GM12875 (cell line): ENCODE data around the gene GRAMD1B.

Experiments used
- H3K4me3 ChIP-seq: one replicate; pipeline ENCODE4 v1.5.1; 2011; ENCODE audit warnings: low read depth, low read length, control low read depth
- TF ChIP-seq, protein P1 (sequence below): IDR thresholded peaks from 2 replicates; pipeline ENCODE4 v1.5.1; 2011; ENCODE audit warnings: low read depth, mild to moderate bottlenecking, control low read depth, inconsistent platforms, low read length, moderate library complexity, borderline replicate concordance; ENCODE audit not compliant: insufficient read depth

Gene GRAMD1B

DNA sequence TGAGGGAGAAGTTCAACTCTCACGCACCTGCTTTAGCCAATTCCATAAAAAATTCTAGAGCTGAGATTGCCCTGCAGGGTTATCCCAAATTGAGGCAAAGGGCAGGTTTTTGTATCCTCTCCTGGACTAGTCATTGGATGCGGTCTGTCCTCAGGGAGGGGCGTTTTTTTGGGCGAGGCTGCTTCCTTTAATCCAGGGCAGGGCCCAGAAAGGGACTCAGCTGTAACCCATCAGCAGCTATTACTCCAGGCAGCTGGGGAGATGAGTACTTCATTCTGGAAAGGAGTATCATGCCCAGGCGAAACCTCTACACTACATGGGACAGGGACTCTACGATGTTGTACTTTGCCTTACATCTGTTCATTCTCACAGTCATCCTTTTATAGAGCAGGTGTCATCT, 121.0 kb downstream of the GRAMD1B start:
- H3K4me3 ChIP-seq = no peak overlapping the region
- TF ChIP-seq, protein P1, sequence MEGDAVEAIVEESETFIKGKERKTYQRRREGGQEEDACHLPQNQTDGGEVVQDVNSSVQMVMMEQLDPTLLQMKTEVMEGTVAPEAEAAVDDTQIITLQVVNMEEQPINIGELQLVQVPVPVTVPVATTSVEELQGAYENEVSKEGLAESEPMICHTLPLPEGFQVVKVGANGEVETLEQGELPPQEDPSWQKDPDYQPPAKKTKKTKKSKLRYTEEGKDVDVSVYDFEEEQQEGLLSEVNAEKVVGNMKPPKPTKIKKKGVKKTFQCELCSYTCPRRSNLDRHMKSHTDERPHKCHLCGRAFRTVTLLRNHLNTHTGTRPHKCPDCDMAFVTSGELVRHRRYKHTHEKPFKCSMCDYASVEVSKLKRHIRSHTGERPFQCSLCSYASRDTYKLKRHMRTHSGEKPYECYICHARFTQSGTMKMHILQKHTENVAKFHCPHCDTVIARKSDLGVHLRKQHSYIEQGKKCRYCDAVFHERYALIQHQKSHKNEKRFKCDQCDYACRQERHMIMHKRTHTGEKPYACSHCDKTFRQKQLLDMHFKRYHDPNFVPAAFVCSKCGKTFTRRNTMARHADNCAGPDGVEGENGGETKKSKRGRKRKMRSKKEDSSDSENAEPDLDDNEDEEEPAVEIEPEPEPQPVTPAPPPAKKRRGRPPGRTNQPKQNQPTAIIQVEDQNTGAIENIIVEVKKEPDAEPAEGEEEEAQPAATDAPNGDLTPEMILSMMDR = no peak

DNA sequence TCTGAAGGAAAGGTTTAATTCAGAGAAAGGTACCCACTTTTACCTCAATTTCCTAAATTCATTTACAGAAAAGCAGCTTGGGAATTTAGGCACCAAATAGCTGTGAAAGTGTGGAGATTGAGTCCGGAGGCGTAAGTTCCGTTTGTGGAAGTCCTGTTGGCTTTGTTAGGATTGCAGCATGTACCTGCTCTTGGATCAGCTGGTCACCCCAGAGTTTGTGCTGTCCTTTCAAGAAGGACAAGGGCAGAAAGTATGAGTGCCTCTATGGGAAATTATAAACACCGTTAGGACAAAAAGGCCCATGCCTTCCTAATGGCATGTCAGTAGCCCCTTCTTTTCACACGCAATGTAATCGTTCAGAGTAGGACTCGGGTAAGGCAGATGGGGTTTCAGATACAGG, 126.6 kb downstream of the GRAMD1B start:
- TF ChIP-seq, protein P1 = no peak
- no peak overlapping the region for H3K4me3 ChIP-seq

DNA sequence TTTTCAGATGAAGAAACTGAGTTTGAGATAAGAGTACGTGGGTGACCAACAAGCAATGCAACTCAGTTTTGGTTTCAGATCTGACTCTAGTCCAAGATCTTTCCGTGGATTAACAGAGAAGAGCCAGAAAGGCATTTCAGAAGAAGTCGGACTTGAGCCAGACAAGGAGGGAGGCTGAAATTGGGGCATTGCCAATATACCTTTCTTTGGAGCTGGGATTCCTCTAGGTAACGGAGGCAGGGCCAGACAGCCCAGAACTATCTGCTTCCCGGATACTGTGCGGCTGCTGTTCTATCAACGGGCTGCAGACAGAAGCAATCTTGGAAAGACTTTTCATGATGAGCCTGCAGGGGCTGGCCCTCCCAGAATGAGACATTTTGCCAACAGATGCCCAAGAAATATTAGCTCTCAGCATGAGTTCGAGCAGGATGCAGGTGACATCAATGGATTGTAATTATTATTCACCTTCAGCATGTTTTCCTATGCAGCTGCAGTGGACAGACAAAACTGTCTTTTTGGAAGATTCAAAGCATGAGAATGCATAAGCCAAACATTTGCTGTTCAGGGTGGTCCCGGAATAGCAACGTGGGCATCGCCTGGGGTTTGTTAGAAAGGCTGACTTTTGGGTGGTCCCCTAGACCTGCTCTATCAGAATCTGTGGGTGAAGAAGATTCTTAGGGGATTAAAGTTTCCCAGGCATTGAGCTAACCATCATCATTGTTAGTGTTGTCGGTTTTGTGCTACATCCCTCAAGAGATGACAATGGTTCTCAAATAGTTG, 128.7 kb downstream of the GRAMD1B start:
- TF ChIP-seq, protein P1 = no peak
- no peak overlapping the region for H3K4me3 ChIP-seq

DNA sequence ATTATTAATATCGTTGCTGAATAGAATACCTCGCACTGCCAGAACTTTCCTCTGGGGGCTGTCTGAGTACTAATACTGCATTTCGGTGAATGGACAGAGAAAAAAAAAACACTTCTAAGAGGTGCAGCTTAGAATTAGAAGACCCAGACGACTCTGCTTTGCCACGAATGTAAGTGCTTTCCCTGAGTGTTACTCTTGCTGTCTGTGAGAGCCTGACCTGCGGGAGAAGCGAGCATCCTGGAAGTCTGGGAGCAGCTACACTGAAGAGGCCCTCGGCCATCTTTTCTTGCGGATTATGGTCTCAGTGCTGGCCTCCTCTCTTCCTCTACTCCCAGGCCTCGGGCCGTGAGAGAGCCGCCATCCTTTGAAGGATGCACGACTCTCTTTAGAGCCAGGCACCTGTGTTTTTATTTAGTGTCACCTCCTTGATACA, 129.5 kb downstream of the GRAMD1B start:
- TF ChIP-seq, protein P1 = no peak
- H3K4me3 ChIP-seq = peak overlapping the region; percentile 46

DNA sequence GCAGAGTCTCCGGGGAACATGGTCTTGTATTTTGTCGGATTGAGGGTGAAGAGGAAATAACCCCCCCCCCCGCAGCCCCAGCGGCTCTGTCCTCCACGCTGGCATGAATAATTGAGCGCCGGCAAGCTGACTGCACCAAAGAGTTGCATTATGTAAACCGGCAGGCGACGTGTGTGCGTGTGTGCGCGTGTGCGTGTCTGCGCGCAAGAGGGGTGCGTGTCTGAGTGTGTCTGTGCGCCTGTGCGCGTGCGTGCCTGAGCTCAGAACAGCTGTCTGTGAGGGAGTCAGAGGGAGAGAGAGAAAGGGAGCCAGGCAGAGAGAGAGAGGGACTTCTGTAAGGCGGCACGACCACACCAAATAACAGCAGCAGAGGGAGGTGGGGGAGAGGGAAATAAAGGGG, 129.9 kb downstream of the GRAMD1B start:
- TF ChIP-seq, protein P1 = no peak
- peak overlapping the region; percentile 46 for H3K4me3 ChIP-seq

DNA sequence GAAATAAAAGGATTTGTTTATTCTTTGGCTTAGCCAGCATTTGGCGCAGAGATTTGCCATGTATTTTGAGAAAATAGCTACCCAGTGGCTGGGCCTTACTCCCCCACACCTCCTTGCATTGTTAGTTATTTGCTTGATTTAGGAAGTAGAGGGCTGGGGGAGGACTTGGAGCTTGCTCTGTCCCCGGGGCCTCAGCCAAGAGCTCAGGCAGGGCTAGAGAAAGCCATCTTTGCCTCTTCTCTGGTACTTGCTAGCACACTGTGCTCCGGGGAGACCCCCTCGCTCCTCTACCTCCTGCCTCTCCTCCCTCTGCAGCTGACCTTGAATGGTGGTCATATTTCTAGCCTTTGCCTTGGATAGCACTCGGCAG, 131.3 kb downstream of the GRAMD1B start:
- TF ChIP-seq, protein P1 = no peak
- no peak overlapping the region for H3K4me3 ChIP-seq

DNA sequence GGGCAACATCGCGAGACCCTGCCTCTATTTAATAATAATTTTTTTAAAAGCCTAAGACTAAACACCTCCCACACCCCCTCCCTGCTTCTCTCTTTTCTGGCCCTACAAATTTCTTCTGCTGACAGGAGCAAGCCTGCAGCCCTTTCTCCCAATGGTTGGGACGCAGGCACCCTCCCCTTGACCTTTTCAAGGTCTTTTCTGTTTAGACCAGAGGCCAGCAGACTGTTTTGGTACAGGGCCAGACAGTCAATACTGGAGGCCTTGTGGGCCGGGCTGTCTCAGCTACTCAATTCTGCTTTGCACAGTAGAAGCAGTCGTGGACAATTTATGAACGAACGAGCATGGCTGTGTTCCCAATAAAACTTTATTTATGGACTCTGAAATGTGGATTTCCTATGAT, 132.1 kb downstream of the GRAMD1B start:
- H3K4me3 ChIP-seq = no peak overlapping the region
- TF ChIP-seq, protein P1 = no peak
